ENCODE data around the gene SORBS1. TPM values are rescaled to one million over a fixed set of nuclear protein-coding genes. Genes with fewer than 3 reads are reported as not detected.

The SORBS1 gene
- total RNA-seq, 2 experiments from 2014 or later, result 0.13 to 0.70 TPM

DNA sequence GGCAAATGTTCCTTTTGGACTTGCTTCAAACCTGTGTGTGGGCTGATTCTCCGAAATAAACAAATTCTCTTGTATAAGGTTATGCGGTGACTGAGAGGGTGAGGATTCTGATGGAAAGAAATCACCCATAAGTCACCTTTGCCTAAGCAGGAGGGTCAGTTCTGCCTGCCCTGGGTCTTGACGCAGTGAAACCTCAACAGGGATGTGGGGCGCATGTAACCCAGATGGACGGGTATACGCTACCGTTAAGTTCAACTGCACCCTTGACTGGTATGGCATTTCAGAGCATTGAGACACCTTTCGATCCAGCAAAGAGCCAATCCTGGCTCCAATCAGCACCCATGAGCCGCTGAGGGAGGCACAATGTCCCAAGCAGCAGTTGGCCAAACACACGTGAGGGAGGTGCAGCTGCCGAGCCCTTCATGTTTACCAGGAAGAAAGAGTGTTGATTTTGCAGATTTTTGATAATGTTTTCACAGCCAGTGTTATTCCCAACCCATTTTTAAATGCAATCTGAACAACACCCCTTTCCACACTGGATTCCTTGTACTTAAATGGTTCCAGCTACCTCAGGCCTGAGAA lies 48.1 kb downstream of the SORBS1 start:
- ChIA-PET CTCF (no interaction called here), POLR2A (no interaction called here)
- Mint-ChIP-seq H3K4me1 (ENCODE audit: low read depth) (peaks cover 4% of the 10 kb centered on the region), H3K27ac (no peak overlapping the region), H3K36me3 (ENCODE audit: low read depth) (no peaks in the 10 kb centered on the region), H3K27me3 (peaks cover 2% of the 10 kb centered on the region), H3K9me3 (no peaks in the 10 kb centered on the region), H3K4me3 (no peak overlapping the region)
- intact Hi-C loops (cut with micrococcal nuclease), result no loop called here
- TF ChIP-seq, protein P1, sequence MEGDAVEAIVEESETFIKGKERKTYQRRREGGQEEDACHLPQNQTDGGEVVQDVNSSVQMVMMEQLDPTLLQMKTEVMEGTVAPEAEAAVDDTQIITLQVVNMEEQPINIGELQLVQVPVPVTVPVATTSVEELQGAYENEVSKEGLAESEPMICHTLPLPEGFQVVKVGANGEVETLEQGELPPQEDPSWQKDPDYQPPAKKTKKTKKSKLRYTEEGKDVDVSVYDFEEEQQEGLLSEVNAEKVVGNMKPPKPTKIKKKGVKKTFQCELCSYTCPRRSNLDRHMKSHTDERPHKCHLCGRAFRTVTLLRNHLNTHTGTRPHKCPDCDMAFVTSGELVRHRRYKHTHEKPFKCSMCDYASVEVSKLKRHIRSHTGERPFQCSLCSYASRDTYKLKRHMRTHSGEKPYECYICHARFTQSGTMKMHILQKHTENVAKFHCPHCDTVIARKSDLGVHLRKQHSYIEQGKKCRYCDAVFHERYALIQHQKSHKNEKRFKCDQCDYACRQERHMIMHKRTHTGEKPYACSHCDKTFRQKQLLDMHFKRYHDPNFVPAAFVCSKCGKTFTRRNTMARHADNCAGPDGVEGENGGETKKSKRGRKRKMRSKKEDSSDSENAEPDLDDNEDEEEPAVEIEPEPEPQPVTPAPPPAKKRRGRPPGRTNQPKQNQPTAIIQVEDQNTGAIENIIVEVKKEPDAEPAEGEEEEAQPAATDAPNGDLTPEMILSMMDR (IDR thresholded peaks at IDR 0.05), result no peak
- DNase-seq (no peak), ATAC-seq (no peak)

DNA sequence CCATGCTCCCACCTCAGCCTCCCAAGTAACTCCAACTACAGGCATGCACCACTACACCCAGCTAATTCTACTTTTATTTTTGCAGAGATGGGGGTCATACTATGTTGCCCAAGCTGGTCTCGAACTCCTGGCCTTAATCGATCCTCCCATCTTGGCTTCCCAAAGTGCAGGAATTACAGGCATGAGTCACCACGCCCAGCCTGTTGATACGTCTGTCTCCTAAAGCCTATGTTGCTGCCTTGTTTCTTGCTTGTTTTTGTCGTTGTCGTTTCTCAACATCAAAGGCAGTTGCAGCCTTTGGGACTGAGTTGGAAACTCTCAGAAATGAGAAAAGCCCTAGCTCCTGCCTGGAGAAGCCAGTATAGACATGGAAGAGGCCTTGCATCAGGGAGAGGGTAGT lies 49.9 kb downstream of the SORBS1 start:
- ATAC-seq (no peak), DNase-seq (no peak)
- CTCF ChIA-PET, result no interaction called here
- intact Hi-C loops (cut with micrococcal nuclease), result no loop called here
- POLR2A ChIA-PET, result no interaction called here
- Mint-ChIP-seq H3K9me3 (no peaks in the 10 kb centered on the region), H3K27ac (no peak overlapping the region), H3K36me3 (ENCODE audit: low read depth) (no peaks in the 10 kb centered on the region), H3K27me3 (peaks cover 2% of the 10 kb centered on the region), H3K4me3 (no peak overlapping the region), H3K4me1 (ENCODE audit: low read depth) (peaks cover 4% of the 10 kb centered on the region)
- TF ChIP-seq, protein P1 (IDR thresholded peaks at IDR 0.05), result no peak

DNA sequence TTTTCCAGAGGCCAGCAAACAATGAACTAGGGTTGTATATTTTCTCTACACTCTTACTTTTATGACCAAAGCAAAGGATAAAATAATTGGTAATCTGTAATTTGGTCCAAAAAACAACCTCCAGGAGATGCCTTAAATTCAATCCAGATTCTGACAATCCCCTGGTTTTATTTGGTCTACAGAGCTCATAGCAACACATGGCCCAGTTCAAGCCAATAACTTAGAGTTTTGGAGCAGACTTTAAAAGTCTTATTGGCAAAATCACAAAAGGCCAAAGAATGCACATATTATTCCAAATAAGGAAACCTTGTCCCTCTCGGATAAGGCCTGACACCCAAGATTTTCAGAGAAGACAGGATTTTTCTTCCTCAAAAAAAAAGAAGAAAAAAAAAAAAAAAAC lies 51.9 kb downstream of the SORBS1 start:
- Mint-ChIP-seq H3K4me1 (ENCODE audit: low read depth) (peaks cover 3% of the 10 kb centered on the region), H3K36me3 (ENCODE audit: low read depth) (no peaks in the 10 kb centered on the region), H3K27ac (no peak overlapping the region), H3K9me3 (no peaks in the 10 kb centered on the region), H3K27me3 (peaks cover 2% of the 10 kb centered on the region), H3K4me3 (no peak overlapping the region)
- ChIA-PET CTCF (interaction anchor here (1.3 to 1.7 kb wide), 2 partner anchors 79 to 135 kb away, joined by 4 read pairs; no protein-coding TSS in a partner anchor), POLR2A (no interaction called here)
- intact Hi-C loops (cut with micrococcal nuclease), result no loop called here
- TF ChIP-seq, protein P1 (IDR thresholded peaks at IDR 0.05), result no peak
- ATAC-seq, result no peak
- no peak for DNase-seq

DNA sequence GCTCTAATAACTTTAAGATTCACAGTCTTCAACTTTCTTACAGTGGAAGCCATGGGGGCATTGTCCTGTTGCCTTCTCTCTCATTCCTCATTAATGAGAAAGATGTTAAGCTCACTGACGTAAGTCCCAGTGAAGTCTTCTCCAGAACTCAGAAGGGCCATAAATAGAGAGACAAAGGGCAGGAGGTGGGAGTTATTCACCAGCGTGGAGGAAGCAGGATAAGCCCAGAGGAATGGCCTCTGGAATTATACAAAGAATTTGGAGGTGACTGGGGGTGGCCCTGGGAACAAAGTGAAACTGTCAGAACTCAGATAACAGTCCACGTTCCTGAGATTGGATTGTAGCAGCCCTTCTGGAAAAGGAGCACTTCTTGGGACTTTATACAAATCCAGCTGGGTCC lies 52.4 kb downstream of the SORBS1 start:
- intact Hi-C loops (cut with micrococcal nuclease), result no loop called here
- no peak for DNase-seq
- no peak overlapping the region for H3K4me3 Mint-ChIP-seq
- no peak for ATAC-seq
- H3K9me3 Mint-ChIP-seq, result no peaks in the 10 kb centered on the region
- ChIA-PET CTCF (interaction anchor here (1.3 to 1.7 kb wide), 2 partner anchors 79 to 134 kb away, joined by 4 read pairs; no protein-coding TSS in a partner anchor), POLR2A (no interaction called here)
- H3K4me1 Mint-ChIP-seq (ENCODE audit: low read depth), result no peaks in the 10 kb centered on the region
- TF ChIP-seq, protein P1 (IDR thresholded peaks at IDR 0.05), result no peak
- no peaks in the 10 kb centered on the region for H3K36me3 Mint-ChIP-seq (ENCODE audit: low read depth)
- peaks cover 2% of the 10 kb centered on the region for H3K27me3 Mint-ChIP-seq
- no peak overlapping the region for H3K27ac Mint-ChIP-seq

DNA sequence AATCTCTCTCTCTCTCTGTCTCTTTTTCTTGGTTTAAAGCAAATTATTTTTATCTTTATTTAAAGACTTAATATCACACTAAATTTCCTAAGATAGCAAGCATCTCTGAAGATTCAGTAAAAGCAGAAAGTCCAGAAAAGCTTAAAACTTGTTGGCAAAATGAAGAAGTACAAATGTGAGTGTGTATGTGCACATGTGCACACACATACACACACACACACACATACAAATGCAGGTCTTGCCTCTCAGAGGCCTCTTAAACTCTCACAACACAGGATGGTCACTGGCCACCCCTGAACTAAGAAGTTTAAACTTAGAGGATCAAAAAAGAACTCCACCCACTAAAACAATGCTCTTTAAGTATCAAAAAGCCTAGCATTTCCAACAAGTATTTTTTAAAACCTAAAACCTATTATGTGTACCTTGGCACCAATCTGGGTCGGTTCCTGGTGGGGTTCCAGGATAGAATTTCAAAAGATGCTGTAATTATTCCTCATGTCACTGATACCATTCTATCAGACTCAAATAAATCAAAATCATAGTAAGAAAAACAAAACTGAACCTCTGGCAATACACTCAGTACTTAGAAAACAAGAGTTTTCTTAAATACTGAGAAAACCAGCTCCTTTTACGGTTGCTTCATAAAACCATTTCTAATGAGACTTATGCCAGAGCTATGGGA lies 55.0 kb downstream of the SORBS1 start:
- intact Hi-C loops (cut with micrococcal nuclease), result no loop called here
- H3K4me3 Mint-ChIP-seq, result no peak overlapping the region
- H3K36me3 Mint-ChIP-seq (ENCODE audit: low read depth), result no peaks in the 10 kb centered on the region
- CTCF ChIA-PET, result interaction anchor here (1.4 kb wide), 2 partner anchors 61 to 76 kb away, joined by 3 to 4 read pairs; no protein-coding TSS in a partner anchor
- TF ChIP-seq, protein P1 (IDR thresholded peaks at IDR 0.05), result no peak
- DNase-seq (no peak), ATAC-seq (no peak)
- no peaks in the 10 kb centered on the region for H3K9me3 Mint-ChIP-seq
- H3K27ac Mint-ChIP-seq, result no peak overlapping the region
- no peaks in the 10 kb centered on the region for H3K4me1 Mint-ChIP-seq (ENCODE audit: low read depth)
- POLR2A ChIA-PET, result no interaction called here
- H3K27me3 Mint-ChIP-seq, result peaks cover 2% of the 10 kb centered on the region
